Ishikawa (cell line): ENCODE measurements around the gene CTTNBP2.

Source experiments
- CEBPB ChIP-seq: IDR thresholded peaks from 2 replicates; pipeline ENCODE4 v1.6.1; 2012
- CREB1 ChIP-seq: IDR thresholded peaks from 2 replicates; pipeline ENCODE4 v1.6.1; 2012; ENCODE audit warnings: low read depth
- EGR1 ChIP-seq: IDR thresholded peaks from 2 replicates; pipeline ENCODE4 v1.6.1; 2012
- EP300 ChIP-seq: IDR thresholded peaks from 2 replicates; pipeline ENCODE4 v1.6.1; 2012; ENCODE audit warnings: borderline replicate concordance
- FOXM1 ChIP-seq: IDR thresholded peaks from 2 replicates; pipeline ENCODE4 v1.6.1; 2012; ENCODE audit warnings: low read depth, borderline replicate concordance
- NFIC ChIP-seq: IDR thresholded peaks from 2 replicates; pipeline ENCODE4 v1.6.1; 2012
- RAD21 ChIP-seq: IDR thresholded peaks from 2 replicates; pipeline ENCODE4 v1.6.1; 2012; ENCODE audit warnings: low read depth
- TAF1 ChIP-seq: IDR thresholded peaks from 2 replicates; pipeline ENCODE4 v1.6.1; 2012; ENCODE audit warnings: low read depth, mild to moderate bottlenecking
- TCF12 ChIP-seq: IDR thresholded peaks from 2 replicates; pipeline ENCODE4 v1.6.1; 2012; ENCODE audit warnings: low read depth
- TEAD4 ChIP-seq: IDR thresholded peaks from 2 replicates; pipeline ENCODE4 v1.6.1; 2012
- YY1 ChIP-seq: IDR thresholded peaks from 2 replicates; pipeline ENCODE4 v1.6.1; 2012; ENCODE audit warnings: low read depth
- ZBTB7A ChIP-seq: IDR thresholded peaks from 2 replicates; pipeline ENCODE4 v1.6.1; 2012; ENCODE audit warnings: low read depth
- TF ChIP-seq, protein P1 (sequence below): IDR thresholded peaks from 2 replicates; pipeline ENCODE4 v1.6.1; 2012
- TF ChIP-seq, protein P2 (sequence below): IDR thresholded peaks from 2 replicates; pipeline ENCODE4 v1.6.1; 2012; ENCODE audit warnings: low read depth, mild to moderate bottlenecking
- TF ChIP-seq, protein P3 (sequence below): IDR thresholded peaks from 2 replicates; pipeline ENCODE4 v1.6.1; 2012

The CTTNBP2 gene

DNA sequence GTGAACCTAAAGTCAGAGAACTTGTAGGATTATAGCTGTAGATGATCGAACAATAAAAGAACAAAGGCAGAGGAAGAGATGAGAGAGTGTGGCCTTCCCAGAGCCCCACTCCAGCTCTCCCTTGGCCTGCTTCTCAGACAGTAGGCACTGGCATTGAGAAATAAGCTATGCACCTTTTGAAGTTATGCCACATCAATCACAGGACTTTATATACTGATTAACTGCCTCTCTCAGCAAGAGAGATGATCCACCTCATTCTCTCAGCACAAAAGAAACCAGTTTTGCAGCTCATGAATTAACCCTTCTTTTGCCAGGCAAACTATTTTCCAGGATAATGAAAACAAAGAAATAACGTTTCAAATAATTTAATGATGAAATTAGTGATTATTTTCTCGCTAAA is 22.0 kb upstream of the CTTNBP2 start:
- TF ChIP-seq, protein P1, sequence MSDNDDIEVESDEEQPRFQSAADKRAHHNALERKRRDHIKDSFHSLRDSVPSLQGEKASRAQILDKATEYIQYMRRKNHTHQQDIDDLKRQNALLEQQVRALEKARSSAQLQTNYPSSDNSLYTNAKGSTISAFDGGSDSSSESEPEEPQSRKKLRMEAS = no peak
- TF ChIP-seq TEAD4 (no peak), RAD21 (no peak), YY1 (no peak), EGR1 (no peak), NFIC (no peak), CEBPB (no peak), TCF12 (no peak), TAF1 (no peak), EP300 (no peak), ZBTB7A (no peak), FOXM1 (no peak), CREB1 (no peak)
- TF ChIP-seq, protein P2, sequence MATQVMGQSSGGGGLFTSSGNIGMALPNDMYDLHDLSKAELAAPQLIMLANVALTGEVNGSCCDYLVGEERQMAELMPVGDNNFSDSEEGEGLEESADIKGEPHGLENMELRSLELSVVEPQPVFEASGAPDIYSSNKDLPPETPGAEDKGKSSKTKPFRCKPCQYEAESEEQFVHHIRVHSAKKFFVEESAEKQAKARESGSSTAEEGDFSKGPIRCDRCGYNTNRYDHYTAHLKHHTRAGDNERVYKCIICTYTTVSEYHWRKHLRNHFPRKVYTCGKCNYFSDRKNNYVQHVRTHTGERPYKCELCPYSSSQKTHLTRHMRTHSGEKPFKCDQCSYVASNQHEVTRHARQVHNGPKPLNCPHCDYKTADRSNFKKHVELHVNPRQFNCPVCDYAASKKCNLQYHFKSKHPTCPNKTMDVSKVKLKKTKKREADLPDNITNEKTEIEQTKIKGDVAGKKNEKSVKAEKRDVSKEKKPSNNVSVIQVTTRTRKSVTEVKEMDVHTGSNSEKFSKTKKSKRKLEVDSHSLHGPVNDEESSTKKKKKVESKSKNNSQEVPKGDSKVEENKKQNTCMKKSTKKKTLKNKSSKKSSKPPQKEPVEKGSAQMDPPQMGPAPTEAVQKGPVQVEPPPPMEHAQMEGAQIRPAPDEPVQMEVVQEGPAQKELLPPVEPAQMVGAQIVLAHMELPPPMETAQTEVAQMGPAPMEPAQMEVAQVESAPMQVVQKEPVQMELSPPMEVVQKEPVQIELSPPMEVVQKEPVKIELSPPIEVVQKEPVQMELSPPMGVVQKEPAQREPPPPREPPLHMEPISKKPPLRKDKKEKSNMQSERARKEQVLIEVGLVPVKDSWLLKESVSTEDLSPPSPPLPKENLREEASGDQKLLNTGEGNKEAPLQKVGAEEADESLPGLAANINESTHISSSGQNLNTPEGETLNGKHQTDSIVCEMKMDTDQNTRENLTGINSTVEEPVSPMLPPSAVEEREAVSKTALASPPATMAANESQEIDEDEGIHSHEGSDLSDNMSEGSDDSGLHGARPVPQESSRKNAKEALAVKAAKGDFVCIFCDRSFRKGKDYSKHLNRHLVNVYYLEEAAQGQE = no peak
- TF ChIP-seq, protein P3, sequence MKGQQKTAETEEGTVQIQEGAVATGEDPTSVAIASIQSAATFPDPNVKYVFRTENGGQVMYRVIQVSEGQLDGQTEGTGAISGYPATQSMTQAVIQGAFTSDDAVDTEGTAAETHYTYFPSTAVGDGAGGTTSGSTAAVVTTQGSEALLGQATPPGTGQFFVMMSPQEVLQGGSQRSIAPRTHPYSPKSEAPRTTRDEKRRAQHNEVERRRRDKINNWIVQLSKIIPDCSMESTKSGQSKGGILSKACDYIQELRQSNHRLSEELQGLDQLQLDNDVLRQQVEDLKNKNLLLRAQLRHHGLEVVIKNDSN = no peak

DNA sequence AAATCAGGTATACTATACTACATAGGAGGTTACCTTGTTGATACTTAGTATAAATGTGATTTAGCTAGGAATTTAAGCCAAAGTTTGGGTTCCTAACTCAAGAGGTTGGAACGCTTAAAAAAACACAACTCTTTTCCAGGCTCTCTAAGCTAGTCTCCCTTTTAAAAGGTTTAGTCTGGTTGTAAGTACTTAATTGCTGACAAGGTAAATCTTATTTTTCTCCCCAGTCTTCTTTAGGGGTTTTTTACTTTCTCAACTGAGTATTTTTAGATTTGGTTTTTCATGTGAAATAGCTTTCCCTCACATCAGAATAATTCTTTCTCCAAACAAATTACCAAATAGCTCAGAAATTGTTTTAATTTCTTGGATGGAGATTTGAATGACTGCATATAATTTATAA is 20.8 kb upstream of the CTTNBP2 start:
- no peak for TF ChIP-seq ZBTB7A
- no peak for TF ChIP-seq TEAD4
- no peak for TF ChIP-seq EP300
- no peak for TF ChIP-seq FOXM1
- no peak for TF ChIP-seq TAF1
- no peak for TF ChIP-seq NFIC
- TF ChIP-seq, protein P2 = no peak
- no peak for TF ChIP-seq EGR1
- TF ChIP-seq, protein P3 = no peak
- no peak for TF ChIP-seq TCF12
- TF ChIP-seq, protein P1 = no peak
- TF ChIP-seq YY1 = no peak
- no peak for TF ChIP-seq CREB1
- no peak for TF ChIP-seq RAD21
- no peak for TF ChIP-seq CEBPB

DNA sequence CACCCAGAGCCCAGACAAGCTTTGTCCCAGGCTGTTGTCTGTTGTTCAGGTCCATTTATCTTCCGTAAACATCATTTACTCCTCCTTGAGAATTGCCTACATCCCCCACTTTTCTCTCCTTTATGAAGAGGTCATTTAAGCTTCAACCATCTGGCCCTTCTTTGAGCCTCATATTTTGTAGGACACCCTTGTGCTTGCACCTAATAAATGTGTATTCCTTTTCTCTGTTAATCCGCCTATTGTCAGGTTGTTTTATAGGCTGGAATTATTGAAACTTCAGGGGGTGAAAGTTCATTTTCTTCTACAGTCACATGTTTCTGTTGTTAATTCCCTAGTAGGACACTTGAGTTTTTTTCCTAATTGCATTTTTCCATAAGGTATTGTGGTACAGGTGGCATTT is 19.6 kb upstream of the CTTNBP2 start:
- TF ChIP-seq TEAD4 = no peak
- no peak for TF ChIP-seq RAD21
- TF ChIP-seq YY1 = no peak

DNA sequence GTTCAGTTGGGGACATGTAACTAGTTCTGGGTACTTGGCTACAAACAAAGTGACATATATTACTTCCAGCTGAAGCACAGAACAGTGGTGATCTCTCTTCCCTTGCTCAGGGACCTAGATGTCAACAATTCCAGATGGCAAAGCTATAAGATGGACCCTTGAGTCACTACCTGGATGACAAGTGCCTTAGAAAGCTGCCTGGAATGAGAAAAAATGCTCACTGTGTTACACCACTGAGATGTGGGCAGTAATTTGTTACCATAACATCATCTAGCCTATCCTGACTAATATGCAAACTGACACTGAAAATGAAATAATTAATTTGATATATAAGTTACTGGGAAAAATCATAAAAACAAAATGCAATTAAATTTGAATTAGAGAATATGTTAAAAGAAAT is 16.4 kb upstream of the CTTNBP2 start:
- no peak for TF ChIP-seq RAD21
- no peak for TF ChIP-seq ZBTB7A
- TF ChIP-seq FOXM1 = no peak
- no peak for TF ChIP-seq TEAD4
- TF ChIP-seq, protein P1 = no peak
- no peak for TF ChIP-seq TAF1
- no peak for TF ChIP-seq CEBPB
- TF ChIP-seq EP300 = no peak
- no peak for TF ChIP-seq YY1
- TF ChIP-seq EGR1 = no peak
- TF ChIP-seq, protein P2 = no peak
- TF ChIP-seq, protein P3 = no peak
- TF ChIP-seq TCF12 = no peak

DNA sequence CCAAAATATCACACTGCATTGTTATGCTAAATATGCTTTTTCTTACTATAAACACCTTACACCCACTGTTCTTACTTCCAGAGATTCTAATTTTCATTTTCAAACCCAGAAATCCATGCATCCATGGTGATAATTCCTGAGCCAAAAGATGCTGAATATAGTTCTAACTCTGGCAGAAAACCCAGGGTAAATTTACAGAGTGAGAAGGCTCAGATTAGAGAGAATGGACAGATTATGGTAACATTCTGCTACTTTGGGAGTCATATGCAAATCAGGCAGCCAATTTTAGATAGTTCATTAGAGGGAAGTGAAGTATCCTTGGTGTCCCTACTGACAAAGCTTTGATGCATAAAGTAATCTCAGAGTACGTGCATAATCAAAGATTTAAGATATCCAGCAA is 15.4 kb upstream of the CTTNBP2 start:
- TF ChIP-seq CREB1 (no peak), TEAD4 (no peak), RAD21 (no peak), YY1 (no peak), EP300 (no peak), FOXM1 (no peak), CEBPB (no peak), TCF12 (no peak), ZBTB7A (no peak), NFIC (no peak), EGR1 (no peak), TAF1 (no peak)
- TF ChIP-seq, protein P1 = no peak
- TF ChIP-seq, protein P3 = no peak
- TF ChIP-seq, protein P2 = no peak
